ENCODE results near the gene POLE.

The POLE gene

DNA sequence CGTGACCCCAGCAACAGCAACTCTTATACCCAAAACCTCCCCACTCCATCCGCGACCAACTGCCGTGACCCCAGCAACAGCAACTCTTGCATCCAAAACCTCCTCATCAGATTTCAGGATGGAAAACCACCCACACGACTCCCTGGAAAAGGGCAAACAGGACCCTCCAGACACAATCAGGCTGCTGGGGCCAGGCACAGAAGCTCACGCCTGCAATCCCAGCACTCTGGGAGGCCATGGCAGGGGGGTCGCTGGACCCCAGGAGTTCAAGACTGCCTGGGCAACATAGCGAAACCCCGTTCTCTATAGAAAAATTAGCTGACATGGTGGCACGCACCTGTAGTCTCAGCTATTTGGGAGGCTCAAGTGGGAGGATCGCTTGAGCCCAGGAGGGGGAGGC lies 43.2 kb upstream of the POLE start:
- no peak for TF ChIP-seq CTCF (IDR thresholded peaks at IDR 0.05; ENCODE audit: insufficient read depth, low read depth, low read length, missing control alignments)
- H3K4me3 ChIP-seq (ENCODE audit: low read length): no peak overlapping the region
- DNase-seq (ENCODE audit: low read depth): no peak

- no peak overlapping the region for H3K4me3 ChIP-seq (ENCODE audit: low read length)
- DNase-seq (ENCODE audit: low read depth): no peak
- no peak for TF ChIP-seq CTCF (IDR thresholded peaks at IDR 0.05; ENCODE audit: insufficient read depth, low read depth, low read length, missing control alignments)
These were observed 42.6 kb upstream of the POLE start for GRCh38 chr12:132729541-132730320.

- TF ChIP-seq CTCF (IDR thresholded peaks at IDR 0.05; ENCODE audit: insufficient read depth, low read depth, low read length, missing control alignments): no peak
- DNase-seq (ENCODE audit: low read depth): no peak
- H3K4me3 ChIP-seq (ENCODE audit: low read length): no peak overlapping the region
These were observed 41.4 kb upstream of the POLE start for GRCh38 chr12:132728502-132728901.

GRCh38 chr12:132727091-132727794 lies 40.1 kb upstream of the POLE start:
- no peak overlapping the region for H3K4me3 ChIP-seq (ENCODE audit: low read length)
- TF ChIP-seq CTCF (IDR thresholded peaks at IDR 0.05; ENCODE audit: insufficient read depth, low read depth, low read length, missing control alignments): no peak

GRCh38 chr12:132726386-132726785 lies 39.2 kb upstream of the POLE start:
- DNase-seq (ENCODE audit: low read depth): no peak
- H3K4me3 ChIP-seq (ENCODE audit: low read length): no peak overlapping the region
- TF ChIP-seq CTCF (IDR thresholded peaks at IDR 0.05; ENCODE audit: insufficient read depth, low read depth, low read length, missing control alignments): no peak

More at GRCh38 chr12:132727091-132727794, 40.1 kb upstream of the POLE start:
- DNase-seq (ENCODE audit: low read depth): no peak

DNA sequence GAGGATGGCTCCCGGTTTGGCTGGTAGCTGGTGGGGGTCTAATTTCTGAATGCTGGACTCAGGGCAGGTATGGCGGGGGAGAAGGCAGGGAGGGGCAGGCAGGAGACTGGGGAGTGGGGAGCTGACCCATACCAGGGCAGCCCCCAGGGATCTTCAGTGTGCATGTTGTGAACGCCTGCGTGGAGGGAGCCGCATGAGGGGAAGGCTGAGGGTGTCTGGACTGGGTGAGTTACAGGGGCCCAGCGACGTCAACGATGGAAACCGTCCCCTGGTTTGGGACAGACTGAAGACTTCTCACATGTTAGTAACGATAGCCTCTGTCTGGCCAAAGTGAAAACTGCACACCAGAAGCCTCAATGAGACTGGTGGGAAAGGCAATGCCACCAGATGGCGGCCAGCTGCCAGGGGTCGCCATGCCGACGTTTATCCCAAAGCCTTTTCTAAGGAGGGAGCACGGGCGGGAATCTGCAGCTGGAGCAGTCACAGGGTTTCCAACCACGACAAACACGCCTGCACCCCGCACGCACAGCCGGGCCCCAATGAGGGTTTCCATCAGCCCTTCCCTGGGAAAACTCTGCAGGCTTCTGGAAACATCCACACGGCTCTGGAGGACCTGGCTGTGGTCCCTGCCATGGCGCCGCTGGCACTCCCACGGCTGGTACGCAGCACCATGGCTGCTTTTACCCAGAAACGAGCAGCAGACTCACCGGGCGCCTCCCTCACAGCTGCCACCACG lies 37.5 kb upstream of the POLE start:
- DNase-seq (ENCODE audit: low read depth): no peak

More for the DNA sequence above, 37.5 kb upstream of the POLE start:
- no peak overlapping the region for H3K4me3 ChIP-seq (ENCODE audit: low read length)
- TF ChIP-seq CTCF (IDR thresholded peaks at IDR 0.05; ENCODE audit: insufficient read depth, low read depth, low read length, missing control alignments): no peak

Data from epithelial cell of esophagus (primary cell).